Prostate gland (tissue), 2 donors: ENCODE data around the gene RAD51B. TPM values are rescaled to one million over a fixed set of nuclear protein-coding genes. Genes with fewer than 3 reads are reported as not detected.

Experiments
- DNase-seq: peaks from one replicate; pipeline ENCODE4 v3.0.0-alpha.2; 2019; ENCODE audit warnings: low spot score
- H3K27ac ChIP-seq, 2 donors: fragments of 200-600 bp; sonication (generic); 2 replicates each; pipeline ENCODE4 v1.5.1; 2017 to 2019
- H3K27me3 ChIP-seq: fragments of 200-600 bp; sonication (generic); replicated peaks from 2 replicates; pipeline ENCODE4 v1.5.1; 2019; ENCODE audit not compliant: insufficient read depth
- H3K36me3 ChIP-seq, 2 donors: fragments of 200-600 bp; sonication (generic); 1 replicate in 1 of 2; 2 replicates in 1 of 2; pipeline versions ENCODE4 v1.5.1 to v1.8.1; 2017 to 2019
- H3K4me1 ChIP-seq: fragments of 200-600 bp; sonication (generic); replicated peaks from 2 replicates; pipeline ENCODE4 v1.5.1; 2019
- H3K4me3 ChIP-seq, 2 donors: fragments of 200-600 bp; sonication (generic); 2 replicates each; pipeline ENCODE4 v1.5.1; 2017 to 2019
- H3K9me3 ChIP-seq: fragments of 200-600 bp; sonication (generic); 2 replicates; pipeline ENCODE4 v1.5.1; 2017
- CTCF ChIP-seq, 4 experiments: fragments of 200-600 bp in 2 of 4; fragments of 450-650 bp in 2 of 4; sonication (generic) in 2 of 4; IDR thresholded peaks; 1 replicate in 3 of 4; 2 replicates in 1 of 4; pipeline ENCODE4 v1.5.1; 2016 to 2019; ENCODE audit warnings: antibody characterized with exemption in 4 of 4, mild to moderate bottlenecking in 2 of 4, moderate library complexity in 2 of 4
- POLR2A ChIP-seq: fragments of 450-650 bp; IDR thresholded peaks from one replicate; pipeline ENCODE4 v1.6.1; 2016; ENCODE audit warnings: antibody characterized with exemption, mild to moderate bottlenecking
- POLR2AphosphoS5 ChIP-seq: sonication (generic); formaldehyde crosslinking; IDR thresholded peaks from one replicate; pipeline ENCODE4 v1.6.1; 2017; ENCODE audit warnings: antibody characterized with exemption
- WGBS: methylation state at CpG from one replicate; pipeline ENCODE4 v1.1.5; 2018; 5-methylcytosine and 5-hydroxymethylcytosine counted together
- intact Hi-C: fragments of 100-400 bp; cut with DNase I; formaldehyde crosslinking; loops from one replicate; pipeline ENCODE4 v1.14.2; 2022
- total RNA-seq, 2 donors: library from RNA; depleted of rRNA; stranded (reverse); fragments of >200 nt; gene quantifications; one replicate each; pipeline ENCODE4 v1.1.0, GENCODE V29; 2016

The RAD51B gene
- total RNA-seq, 2 donors from 2014 or later = 14.9 to 35.8 TPM

GRCh38 chr14:68198713-68199495 is 379.3 kb downstream of the RAD51B start:
- 50% methylated on average over 3 of the region's 3 CpGs for WGBS
- Histone ChIP-seq H3K27me3 (no peaks in the 10 kb centered on the region), H3K36me3 (no peaks in the 10 kb centered on the region), H3K27ac (peak overlapping the region in 1 of 2 donors; percentile 55), H3K9me3 (no peaks in the 10 kb centered on the region), H3K4me3 (no peak overlapping the region), H3K4me1 (no peaks in the 10 kb centered on the region)
- TF ChIP-seq POLR2A = no peak
- no peak for TF ChIP-seq POLR2AphosphoS5
- TF ChIP-seq CTCF (IDR thresholded peaks at IDR 0.05) = no peak
- intact Hi-C loops = no loop called here
- no peak for DNase-seq

- peak overlapping the region in 1 of 2 donors; percentile 55 for H3K27ac ChIP-seq
- H3K4me3 ChIP-seq = no peak overlapping the region
- no peaks in the 10 kb centered on the region for H3K27me3 ChIP-seq
- no peaks in the 10 kb centered on the region for H3K36me3 ChIP-seq
- no peaks in the 10 kb centered on the region for H3K4me1 ChIP-seq
- peak in 2 of 4 experiments; percentile 14 to 16 for TF ChIP-seq CTCF (IDR thresholded peaks at IDR 0.05)
- no peak for TF ChIP-seq POLR2A
- intact Hi-C loops = no loop called here
- 34% methylated on average over 8 of the region's 8 CpGs for WGBS
- DNase-seq = peak; percentile 9
- no peaks in the 10 kb centered on the region for H3K9me3 ChIP-seq
Measured at GRCh38 chr14:68199554-68200151, 380.1 kb downstream of the RAD51B start.

GRCh38 chr14:68203871-68204270 is 384.3 kb downstream of the RAD51B start:
- Histone ChIP-seq H3K4me3 (no peak overlapping the region), H3K27me3 (no peaks in the 10 kb centered on the region), H3K27ac (no peak overlapping the region), H3K4me1 (no peaks in the 10 kb centered on the region), H3K9me3 (no peaks in the 10 kb centered on the region), H3K36me3 (no peaks in the 10 kb centered on the region)
- TF ChIP-seq CTCF (IDR thresholded peaks at IDR 0.05) = no peak
- intact Hi-C loops = no loop called here
- no peak for DNase-seq

- H3K36me3 ChIP-seq = no peaks in the 10 kb centered on the region
- no peaks in the 10 kb centered on the region for H3K4me1 ChIP-seq
- H3K9me3 ChIP-seq = no peaks in the 10 kb centered on the region
- no peaks in the 10 kb centered on the region for H3K27me3 ChIP-seq
- no peak overlapping the region for H3K27ac ChIP-seq
- no peak for TF ChIP-seq CTCF (IDR thresholded peaks at IDR 0.05)
- TF ChIP-seq POLR2A = no peak
- TF ChIP-seq POLR2AphosphoS5 = no peak
- 69% methylated on average over 1 of the region's 1 CpG for WGBS
- DNase-seq = no peak
- no peak overlapping the region for H3K4me3 ChIP-seq
- intact Hi-C loops = no loop called here
Measured at GRCh38 chr14:68208218-68208617, 388.6 kb downstream of the RAD51B start.
